Fibroblast of skin of right biceps (primary cell): Measurements from ENCODE around the gene IFI27.

ENCODE experiments used
- DNase-seq: peaks from one replicate; pipeline ENCODE4 v3.0.0-alpha.2; 2013

Gene IFI27

GRCh38 chr14:94161058-94161457 lies 50.5 kb downstream of the IFI27 start:
- DNase-seq, result no peak

GRCh38 chr14:94161981-94162380 lies 51.4 kb downstream of the IFI27 start:
- no peak for DNase-seq

- no peak for DNase-seq
These were observed 51.9 kb downstream of the IFI27 start for GRCh38 chr14:94162466-94162865.

GRCh38 chr14:94163796-94164195 lies 53.3 kb downstream of the IFI27 start:
- DNase-seq, result no peak

GRCh38 chr14:94164685-94165431 lies 54.3 kb downstream of the IFI27 start:
- DNase-seq, result no peak

GRCh38 chr14:94165744-94166143 lies 55.2 kb downstream of the IFI27 start:
- DNase-seq, result no peak
